Thyroid gland (tissue), 4 donors: ENCODE measurements around the gene SPTBN2.

Experiments
- POLR2A ChIP-seq, 2 donors: fragments of 450-650 bp; IDR thresholded peaks; one replicate each; pipeline ENCODE4 v1.6.1; 2017; ENCODE audit warnings: antibody characterized with exemption in 2 of 2, mild to moderate bottlenecking in 2 of 2, moderate library complexity in 1 of 2
- TF ChIP-seq, protein P1 (sequence below), 6 experiments: fragments of 200-600 bp in 3 of 6; fragments of 450-650 bp in 3 of 6; sonication (generic) in 3 of 6; IDR thresholded peaks; one replicate each; pipeline ENCODE4 v1.5.1; 2016 to 2019; ENCODE audit warnings: antibody characterized with exemption in 6 of 6, mild to moderate bottlenecking in 2 of 6, inconsistent platforms in 1 of 6, moderate library complexity in 1 of 6

- TF ChIP-seq, protein P1, sequence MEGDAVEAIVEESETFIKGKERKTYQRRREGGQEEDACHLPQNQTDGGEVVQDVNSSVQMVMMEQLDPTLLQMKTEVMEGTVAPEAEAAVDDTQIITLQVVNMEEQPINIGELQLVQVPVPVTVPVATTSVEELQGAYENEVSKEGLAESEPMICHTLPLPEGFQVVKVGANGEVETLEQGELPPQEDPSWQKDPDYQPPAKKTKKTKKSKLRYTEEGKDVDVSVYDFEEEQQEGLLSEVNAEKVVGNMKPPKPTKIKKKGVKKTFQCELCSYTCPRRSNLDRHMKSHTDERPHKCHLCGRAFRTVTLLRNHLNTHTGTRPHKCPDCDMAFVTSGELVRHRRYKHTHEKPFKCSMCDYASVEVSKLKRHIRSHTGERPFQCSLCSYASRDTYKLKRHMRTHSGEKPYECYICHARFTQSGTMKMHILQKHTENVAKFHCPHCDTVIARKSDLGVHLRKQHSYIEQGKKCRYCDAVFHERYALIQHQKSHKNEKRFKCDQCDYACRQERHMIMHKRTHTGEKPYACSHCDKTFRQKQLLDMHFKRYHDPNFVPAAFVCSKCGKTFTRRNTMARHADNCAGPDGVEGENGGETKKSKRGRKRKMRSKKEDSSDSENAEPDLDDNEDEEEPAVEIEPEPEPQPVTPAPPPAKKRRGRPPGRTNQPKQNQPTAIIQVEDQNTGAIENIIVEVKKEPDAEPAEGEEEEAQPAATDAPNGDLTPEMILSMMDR (IDR thresholded peaks at IDR 0.05) = no peak
- TF ChIP-seq POLR2A (IDR thresholded peaks at IDR 0.05) = no peak
Measured at GRCh38 chr11:66663741-66664296, 65.2 kb downstream of the SPTBN2 start.
